SIG-M5 treated with dmso at 0.1 percent for 504 hours (cell line): ENCODE results near the gene CPNE4.
"Not testable (repeated sequence)": the region's sequence is repeated elsewhere in the genome, so short reads cannot be mapped to it uniquely, and the experiment has no call there.

ENCODE experiments used
- DNase-seq: peaks from one replicate; lab custom pipeline; 2025; ENCODE audit not compliant: unreplicated experiment; lab: John Stamatoyannopoulos, UW

CPNE4 gene

DNA sequence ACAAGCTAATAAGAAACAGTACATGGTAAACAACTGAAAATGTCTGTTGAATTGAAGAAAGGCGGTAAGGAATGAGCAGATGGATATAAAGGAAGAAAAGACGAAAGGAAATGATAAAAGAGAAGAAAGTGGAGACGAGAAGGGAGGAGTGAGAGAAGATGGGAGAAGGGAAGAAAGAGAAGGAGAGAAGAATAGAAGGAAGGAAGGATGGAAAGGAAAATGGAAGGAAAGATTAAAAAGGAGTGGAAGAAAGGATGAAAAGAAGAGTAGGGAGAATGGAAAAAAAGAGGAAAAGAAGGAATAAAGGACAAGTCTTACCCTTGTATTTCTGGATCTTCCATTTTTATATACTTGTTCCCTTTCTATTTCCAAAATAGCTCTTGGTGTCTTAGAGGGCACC, 17.7 kb downstream of the CPNE4 start:
- DNase-seq = no peak

DNA sequence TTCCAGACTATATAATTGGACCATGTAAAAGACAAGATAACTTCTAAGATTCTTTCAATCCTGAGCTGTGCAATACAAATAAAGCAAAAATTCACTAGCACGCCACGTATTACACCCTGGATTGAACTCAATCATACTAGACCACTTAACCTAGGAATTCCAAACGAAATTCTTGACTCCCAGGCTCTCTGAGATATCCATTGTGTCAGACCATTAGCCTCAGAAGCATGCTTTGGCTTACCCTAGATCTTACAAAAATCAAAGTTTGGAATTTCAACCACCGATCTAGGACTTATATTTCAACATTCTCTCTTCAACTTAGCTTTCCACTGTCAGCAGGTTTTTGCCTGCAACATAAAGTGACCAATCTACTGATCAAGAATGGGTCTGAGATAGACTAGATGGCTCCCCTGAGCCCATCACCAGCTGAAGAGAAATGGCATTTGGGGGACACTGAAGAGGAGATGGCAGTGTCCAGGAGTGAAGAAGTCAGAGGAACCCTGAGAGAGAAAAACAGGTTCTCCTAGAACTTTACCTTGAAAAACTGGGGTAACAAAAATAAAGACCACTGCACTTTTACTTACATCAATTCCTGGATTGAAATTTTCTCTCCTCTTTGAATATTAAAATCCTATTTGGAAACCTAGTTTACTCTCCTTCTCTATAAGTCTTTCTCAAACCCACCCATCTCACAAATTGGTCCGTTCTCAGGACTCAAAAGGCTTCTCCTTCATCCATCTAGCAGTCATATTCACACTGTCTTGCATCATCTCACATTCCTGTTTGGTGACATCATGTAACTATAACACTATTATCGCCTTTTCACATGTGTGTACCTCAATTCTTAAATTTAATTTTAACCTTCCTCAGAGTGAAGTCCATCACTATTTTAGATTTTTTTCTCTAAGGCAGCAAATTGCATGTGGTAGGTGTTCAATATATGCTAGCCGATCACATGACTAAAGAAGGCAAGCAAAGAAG, 18.5 kb downstream of the CPNE4 start:
- no peak for DNase-seq

DNA sequence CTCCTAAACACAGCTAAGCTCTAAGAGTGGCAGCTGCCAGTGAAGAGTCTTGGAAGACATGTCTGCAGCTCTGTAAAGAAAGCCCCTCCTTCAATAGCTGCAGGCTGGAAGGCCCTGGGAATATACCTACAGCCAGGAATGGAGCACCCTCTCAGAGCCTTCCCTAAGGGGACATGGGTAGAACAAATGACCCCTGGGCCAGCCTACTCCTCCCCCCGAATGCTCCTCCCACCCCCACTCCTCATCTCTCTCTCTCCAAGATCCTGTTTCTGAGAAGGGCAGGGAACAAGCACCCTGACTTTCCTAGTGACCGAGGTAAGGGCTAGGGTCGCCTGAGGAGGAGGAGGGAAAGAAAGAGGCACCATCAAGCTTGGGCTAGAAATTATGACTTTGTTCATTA, 20.7 kb downstream of the CPNE4 start:
- no peak for DNase-seq

DNA sequence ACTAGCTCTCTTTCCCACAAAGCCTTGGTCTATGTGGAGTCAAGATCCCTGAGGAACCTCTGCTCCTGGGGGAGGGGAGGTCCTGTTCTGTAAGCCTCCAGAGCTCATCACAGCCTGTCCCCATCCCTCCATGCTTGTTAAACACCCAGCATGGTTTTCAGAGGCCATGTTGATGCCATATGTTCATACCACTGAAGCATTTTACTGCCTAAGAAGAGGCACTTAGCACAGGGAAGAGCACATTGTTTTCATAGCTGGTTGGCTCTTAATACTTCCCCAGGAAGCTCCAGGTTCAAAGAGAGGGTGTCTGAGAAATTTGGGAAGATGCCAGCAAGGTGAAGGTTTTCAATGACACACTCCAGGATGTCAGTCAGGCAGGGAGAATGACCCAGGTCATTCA, 25.6 kb downstream of the CPNE4 start:
- no peak for DNase-seq

DNA sequence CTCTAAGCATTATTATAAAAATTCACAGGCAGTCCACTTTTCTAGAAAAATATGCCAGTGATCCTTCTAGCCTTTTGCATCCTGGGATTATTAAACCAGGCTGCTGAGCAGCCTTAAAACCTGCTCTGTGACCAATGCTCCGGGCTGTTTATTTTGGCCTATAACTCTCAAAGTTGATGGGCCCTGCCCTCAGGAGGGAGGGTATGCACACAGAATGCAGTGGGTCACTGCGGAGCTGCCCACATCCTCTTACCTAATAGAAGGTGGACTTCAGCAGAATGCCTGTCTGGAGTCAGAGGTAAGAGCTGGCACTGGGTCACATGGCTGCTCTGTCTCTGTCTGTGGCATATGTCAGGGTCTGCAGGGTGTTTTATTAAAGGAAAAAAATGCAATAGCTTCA, 26.0 kb downstream of the CPNE4 start:
- no peak for DNase-seq

DNA sequence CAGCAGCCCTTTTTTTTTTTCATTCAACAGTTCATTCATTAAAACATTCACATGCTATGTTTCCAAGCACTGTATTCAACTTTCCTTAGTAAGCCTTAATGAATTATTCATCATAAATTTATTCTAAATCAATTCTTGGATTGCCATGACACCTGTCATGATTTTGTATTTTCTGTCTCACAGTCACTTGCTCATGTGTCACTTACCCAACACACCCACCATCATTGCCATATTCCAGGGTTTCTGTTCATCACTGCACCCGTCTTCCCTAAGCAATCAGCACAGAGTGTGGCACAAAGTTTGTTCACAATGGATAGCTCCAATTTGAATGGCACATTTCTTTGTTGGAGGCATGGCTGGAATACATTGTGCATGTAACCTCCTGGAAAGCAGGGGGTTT, 27.2 kb downstream of the CPNE4 start:
- DNase-seq = no peak

DNA sequence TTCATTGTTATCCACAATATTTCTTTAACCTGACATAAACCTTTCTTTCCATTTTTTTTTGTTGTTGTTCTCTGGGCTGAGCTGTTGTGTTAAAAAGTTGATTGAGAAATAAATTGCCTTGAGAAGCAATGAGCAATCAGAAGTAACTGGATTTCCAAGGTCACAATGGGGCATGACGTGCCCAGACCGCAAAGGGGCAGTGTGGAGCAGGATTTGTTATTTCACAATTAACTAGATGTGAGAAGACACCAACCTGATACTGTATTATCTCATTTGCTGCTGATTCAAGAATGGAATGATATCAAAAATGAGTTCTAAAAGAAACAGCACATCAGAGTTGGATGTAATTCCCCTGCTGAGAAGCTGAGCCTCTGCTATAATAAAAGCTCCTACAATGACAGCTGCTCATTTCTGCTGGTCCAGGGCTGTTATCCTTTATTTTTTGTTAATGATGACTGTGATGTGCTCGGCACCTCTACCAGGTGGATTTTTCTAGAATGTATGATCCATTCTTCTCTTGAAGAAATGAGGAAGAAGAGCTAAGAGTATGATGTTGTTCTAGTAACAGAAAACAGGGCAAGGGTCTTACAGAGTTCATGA, 28.1 kb downstream of the CPNE4 start:
- peak; percentile 43 for DNase-seq

DNA sequence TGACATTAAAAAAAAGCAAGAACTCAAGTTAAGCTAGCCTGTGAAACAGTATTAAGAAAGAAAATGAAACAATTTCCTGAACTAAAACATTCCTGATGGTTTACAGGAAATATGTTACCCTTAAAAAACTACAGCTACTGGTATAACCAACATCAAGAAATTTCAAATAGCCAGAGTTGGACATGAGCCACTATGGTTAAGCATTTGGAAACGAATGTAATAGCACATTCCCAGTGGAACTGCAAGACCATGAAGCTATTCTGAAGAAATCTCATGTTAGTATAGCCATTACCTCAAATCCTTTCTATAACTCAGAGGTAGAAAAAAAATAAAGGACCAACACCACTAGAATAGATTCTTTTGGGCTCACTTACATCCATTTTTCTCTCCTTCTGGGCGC, 30.2 kb downstream of the CPNE4 start:
- no peak for DNase-seq

DNA sequence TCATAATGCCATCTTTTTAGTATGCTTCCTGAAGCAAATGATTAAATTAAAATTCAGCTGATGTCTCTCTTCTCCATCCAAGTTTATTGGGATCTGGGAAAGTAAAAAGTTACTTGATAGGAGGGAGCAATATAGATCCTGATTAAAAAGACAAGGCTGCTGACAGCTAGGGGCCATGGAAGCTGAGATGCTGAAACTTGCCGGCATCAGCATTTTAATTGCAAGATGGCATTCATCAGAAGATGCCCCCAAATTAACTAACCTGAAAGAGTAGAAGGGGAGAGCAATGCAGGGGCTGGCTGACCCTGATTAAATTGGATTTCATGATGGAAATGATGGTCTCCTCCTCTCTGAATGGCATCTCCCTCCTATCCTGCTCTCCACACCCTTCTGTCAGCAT, 31.1 kb downstream of the CPNE4 start:
- DNase-seq = no peak

DNA sequence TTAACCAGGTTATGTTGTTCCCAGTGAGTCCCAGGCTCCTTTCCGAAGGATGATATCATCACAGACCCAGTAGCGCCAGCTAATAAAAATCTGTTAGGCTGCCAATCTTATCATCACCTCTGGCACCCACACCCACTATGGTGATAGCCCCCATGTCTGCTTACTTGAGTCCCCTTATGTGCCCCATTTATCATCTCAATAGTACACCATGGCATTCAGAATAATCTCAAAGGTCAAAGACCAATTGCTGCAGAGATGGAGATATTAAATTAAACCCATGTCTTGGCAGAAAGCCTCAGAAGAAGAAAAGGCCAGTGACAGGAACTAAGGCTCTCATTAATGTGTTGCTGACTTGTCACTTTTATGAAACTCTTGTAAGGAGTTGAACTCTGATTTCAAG, 32.8 kb downstream of the CPNE4 start:
- no peak for DNase-seq

DNA sequence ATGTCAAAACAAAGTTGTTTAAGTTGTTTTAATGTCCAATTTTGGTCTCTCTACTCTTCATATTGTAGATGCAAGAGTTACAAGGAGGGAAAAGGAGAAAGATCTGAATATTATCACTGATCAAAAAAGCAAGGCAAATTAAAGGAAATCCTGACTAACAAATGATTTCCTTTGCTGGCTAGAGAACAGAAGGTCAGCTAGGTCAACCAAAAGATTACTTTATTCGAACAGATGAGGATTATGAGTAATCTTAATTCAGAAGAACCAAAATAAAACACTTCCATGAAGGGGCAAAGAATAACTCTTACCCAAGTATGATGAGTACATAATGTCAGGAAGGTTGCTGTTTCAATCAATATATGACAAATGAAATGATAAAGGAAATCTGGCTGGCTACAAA, 33.8 kb downstream of the CPNE4 start:
- no peak for DNase-seq

DNA sequence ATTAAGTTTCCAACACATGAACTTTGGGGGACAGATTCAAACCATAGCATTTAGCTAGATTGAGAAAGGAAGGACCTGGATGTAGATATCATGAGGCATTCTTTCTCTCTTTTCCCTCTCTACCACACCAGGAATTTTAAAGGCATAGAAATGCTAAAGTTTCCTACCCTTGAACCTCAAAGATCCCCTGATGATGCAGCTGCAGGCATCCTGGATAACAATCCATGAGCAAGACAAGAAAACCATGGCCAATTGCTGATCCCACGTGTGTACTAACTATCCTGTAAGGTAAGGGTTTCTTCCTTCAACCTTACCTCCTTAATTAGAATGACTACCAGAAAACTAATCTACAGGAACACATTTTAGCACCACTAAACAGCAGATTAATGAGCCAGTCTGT, 36.8 kb downstream of the CPNE4 start:
- no peak for DNase-seq

DNA sequence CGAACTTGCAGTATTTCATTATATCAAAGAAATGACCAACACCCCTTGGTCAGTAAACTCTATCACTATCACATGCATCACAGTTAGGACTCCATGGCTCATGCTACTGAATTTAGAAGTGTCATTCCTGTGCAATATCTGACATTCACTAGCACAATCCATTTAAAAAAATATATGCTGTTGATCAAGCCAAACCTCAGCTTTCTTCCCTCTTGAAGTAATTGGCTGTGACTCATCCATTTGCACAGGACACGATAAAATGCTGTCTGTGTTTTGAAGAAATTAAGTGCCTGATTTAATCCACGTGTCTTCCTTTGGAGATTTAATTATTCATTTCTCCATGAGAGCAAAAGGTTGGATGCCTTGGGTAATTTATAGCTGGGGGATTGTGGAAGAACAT, 38.9 kb downstream of the CPNE4 start:
- no peak for DNase-seq

DNA sequence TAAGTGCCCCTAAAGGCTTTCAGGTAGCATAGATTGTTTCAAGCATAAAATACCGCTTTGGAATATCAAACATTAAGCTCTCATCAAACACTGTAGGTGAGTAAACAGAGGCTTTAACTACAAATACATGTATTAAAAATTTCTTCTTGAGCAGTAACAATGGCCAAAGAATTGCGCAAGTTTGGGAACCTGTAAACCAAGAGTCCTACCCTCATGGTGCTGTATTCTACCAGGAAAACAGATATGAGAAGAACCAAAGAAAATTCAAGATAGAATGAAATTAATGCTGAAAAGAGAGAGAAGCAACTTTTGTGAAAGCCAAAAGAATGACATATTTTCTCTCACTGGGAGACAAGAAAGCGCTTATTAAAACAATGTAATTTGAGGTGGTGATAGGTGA, 45.5 kb downstream of the CPNE4 start:
- DNase-seq = no peak

DNA sequence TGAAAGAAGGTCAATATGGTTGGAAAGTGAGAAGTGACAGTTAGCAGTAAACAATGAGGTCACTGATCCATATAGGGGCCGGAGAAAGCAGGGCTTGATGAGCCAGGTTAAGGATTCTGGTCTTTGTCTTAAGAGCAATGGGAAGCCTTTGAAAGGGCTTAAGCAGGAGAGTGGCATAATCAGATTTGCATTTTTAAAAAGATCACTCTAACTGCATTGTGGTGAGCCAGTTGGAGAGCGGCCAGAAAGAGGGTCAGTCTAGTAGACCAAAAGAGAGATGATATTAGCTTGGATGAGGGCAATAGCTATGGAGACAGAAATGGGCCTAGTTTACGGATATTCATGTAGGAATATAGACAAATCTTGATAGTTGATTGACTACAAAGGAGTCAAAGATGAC, 46.6 kb downstream of the CPNE4 start:
- no peak for DNase-seq

DNA sequence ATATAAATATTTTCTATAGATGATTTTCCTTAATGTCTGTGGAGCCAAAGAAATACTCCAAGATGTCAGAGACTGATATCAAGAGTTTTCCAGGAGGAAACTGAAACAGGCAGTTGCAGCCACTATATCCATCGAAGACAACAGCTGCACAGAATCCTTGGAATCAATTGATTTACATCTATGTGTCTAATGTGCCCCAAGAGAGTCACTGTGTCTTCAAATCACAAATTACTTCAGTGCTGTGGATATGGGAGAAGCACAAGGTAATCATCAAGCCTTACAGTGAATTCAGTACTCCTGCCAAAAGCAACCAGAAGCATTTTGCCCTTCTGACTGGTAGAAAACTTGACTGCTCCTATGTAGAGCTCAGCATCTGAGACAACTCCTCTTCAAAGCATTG, 51.1 kb downstream of the CPNE4 start:
- no peak for DNase-seq

DNA sequence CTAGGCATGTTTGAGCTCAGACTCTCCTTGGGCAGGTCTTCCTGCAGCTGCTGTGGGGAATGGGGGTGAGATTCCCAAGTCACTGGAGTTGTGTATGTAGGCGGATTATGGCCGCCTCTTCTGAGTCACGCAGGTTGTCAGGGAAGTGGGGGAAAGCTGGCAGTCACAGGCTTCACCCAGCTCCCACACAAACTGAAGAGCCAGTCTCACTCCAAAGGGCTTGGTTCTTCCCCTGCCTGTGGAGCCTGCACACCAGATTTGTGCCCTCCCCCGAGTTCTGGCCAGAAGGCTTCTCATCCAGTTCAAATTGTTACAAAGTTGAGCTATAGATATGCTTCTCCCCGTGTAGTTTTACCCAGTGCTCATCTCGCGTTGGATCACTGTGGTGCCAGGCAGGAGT, 53.5 kb downstream of the CPNE4 start:
- no peak for DNase-seq

DNA sequence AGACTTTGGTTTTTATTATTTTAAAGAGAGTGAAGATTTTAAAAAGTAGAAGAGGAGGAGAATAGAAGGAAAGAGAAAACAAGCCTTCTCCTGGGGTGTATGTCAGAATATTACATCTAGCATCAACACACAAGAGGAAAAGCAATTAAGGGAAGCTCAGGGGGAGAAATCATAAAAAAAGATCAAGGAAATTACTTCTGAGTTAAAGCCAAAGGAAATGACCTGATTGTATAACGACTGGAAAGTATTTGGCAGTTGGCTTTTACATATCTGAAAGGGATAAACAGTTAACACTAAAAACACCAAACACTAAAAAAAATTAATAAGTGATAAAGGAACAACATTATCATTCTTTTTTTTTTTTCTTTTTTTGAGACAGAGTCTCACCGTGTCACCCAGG, 58.4 kb downstream of the CPNE4 start:
- DNase-seq = no peak

DNA sequence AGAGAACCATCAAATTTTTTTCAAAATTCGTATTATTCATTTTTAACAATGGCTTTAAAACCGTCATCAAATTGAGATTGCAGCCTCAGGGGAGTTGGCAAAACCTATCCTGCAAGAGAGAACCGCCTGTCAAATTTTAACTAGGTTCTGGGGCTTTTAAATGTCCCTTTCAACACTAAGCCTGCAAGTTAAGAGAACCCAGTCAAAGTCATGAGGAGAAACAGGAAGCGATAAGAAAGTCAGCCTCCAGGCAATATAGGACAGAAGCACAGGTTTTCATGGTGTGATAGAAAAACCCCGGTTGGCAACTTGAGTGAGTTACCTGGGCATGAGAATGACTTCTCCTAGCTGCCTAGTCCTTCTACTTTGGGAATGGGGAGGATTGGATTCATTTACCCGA, 59.8 kb downstream of the CPNE4 start:
- no peak for DNase-seq

DNA sequence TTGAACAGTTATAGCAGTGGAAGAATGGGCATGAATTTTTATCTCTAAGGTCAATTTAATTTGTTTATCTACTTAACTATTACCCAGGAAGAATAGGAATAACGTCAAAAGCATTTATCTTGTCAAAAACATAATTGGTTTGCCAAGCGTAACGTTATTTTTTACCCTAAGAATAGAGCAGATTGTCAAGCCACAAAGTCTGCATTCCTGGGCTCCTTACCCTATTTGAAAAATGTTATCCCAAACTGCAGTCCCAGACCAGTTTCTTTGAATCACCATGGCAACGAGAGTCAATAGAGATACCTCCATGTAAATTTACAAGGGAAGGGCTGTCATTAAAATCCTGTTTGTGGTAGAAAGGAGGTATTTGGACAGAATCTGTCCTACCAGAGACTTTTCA, 61.1 kb downstream of the CPNE4 start:
- no peak for DNase-seq

DNA sequence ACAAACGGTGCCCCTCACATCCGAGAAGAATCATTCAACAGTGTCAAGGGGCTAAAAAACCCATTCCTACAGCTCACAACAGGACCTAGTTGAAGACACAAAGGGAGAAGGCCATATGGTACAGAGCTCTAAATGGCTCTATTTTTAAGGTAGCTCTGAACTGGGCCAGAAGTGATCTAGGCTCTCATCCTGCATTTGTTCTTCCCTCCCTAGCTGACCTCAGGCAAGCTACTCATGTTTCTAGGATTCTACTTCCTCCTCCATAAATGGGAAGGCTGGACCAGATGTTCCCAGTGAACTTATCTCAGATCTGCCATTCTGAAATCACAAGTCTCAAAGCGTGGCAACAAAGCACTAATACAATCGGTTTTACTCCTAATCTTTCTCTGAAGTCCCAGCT, 62.3 kb downstream of the CPNE4 start:
- no peak for DNase-seq

DNA sequence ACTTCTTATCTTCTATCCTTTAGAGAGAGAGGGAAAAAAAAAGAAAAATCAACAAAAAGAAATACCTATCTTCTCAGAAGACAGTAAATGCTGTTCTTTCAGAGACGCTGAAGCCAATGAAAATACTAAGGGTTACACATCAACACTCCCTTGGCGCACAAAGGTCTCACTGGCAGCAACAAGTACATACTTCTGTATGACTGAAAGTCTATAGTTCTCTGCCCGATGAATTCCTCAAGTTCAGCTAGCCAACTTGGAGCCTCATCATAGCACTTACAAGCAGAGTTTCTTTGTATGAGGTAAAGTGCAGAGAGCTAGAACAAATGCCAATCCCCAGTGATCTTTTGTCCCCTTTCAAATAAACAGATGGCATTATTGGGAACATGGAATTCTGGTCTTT, 62.7 kb downstream of the CPNE4 start:
- DNase-seq = no peak

DNA sequence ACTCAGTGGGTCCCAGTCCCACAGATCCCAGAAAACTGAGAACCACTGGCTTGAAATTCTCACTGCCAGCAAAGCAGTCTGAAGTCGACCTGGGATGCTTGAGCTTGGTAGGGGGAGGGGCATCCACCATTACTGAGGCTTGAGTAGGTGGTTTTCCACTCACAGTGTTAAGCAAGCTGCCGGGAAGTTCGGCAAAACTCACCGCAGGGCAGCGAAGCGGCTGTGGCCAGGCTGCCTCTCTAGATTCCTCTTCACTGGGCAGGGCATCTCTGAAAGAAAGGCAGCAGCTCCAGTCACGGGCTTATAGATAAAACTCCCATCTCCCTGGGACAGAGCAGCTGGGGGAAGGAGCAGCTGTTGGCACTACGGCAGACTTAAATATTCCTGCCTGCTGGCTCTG, 71.4 kb downstream of the CPNE4 start:
- not testable (repeated sequence) for DNase-seq
